SK-N-SH (cell line): ENCODE data around the gene RRH. TPM values are rescaled to one million over a fixed set of nuclear protein-coding genes. Genes with fewer than 3 reads are reported as not detected.

Experiments used
- CTCF ChIA-PET: fragments of 300-600, 350-600 bp; formaldehyde crosslinking; extraction: SDS; loops from one replicate; lab custom pipeline; 2021; lab: Yijun Ruan, JAX
- POLR2A ChIA-PET: fragments of 350-600 bp; sonication (Branson Sonifier 250); formaldehyde crosslinking; extraction: SDS; loops from one replicate; lab custom pipeline; 2020; ENCODE audit warnings: antibody characterized with exemption, inconsistent platforms; lab: Yijun Ruan, JAX
- DNase-seq: peaks from one replicate; pipeline ENCODE4 v3.0.0; 2012
- H2AFZ ChIP-seq: fragments of 200-600 bp; sonication (generic); 2 replicates; pipeline ENCODE4 v1.8.1; 2016; ENCODE audit warnings: antibody characterized with exemption, mild to moderate bottlenecking, low read depth
- H3F3A ChIP-seq: fragments of 200-600 bp; sonication (generic); replicated peaks from 2 replicates; pipeline ENCODE3; 2016; ENCODE audit warnings: antibody characterized with exemption, mild to moderate bottlenecking; ENCODE audit not compliant: insufficient read depth
- H3K27ac ChIP-seq, 2 experiments: fragments of 200-500 bp in 1 of 2; fragments of 200-600 bp in 1 of 2; sonication (Bioruptor generic) in 1 of 2; sonication (generic), shearing (Covaris generic) in 1 of 2; 2 replicates each; pipeline versions ENCODE4 v1.5.1 to v1.6.1; 2014 to 2016; ENCODE audit warnings: low read depth in 2 of 2, inconsistent platforms in 1 of 2, low read length in 1 of 2, mild to moderate bottlenecking in 1 of 2, mixed read lengths in 1 of 2
- H3K27me3 ChIP-seq: fragments of 200-600 bp; sonication (generic), shearing (Covaris generic); 2 replicates; pipeline ENCODE4 v1.6.1; 2016; ENCODE audit warnings: mixed run types; ENCODE audit not compliant: insufficient read depth
- H3K36me3 ChIP-seq, 2 experiments: fragments of 200-500 bp in 1 of 2; fragments of 200-600 bp in 1 of 2; sonication (Bioruptor generic) in 1 of 2; sonication (generic) in 1 of 2; replicated peaks in 1 of 2; 2 replicates each; pipeline versions ENCODE3 to v1.5.1; 2014 to 2016; ENCODE audit warnings: low read length in 1 of 2, mild to moderate bottlenecking in 1 of 2; ENCODE audit not compliant: insufficient read depth in 2 of 2, control insufficient read depth in 1 of 2
- H3K4me1 ChIP-seq, 2 experiments: fragments of 200-500 bp in 1 of 2; fragments of 200-600 bp in 1 of 2; sonication (Bioruptor generic) in 1 of 2; sonication (generic), shearing (Covaris generic) in 1 of 2; 2 replicates each; pipeline versions ENCODE4 v1.5.1 to v1.6.1; 2014 to 2016; ENCODE audit warnings: low read depth in 1 of 2, low read length in 1 of 2, mixed run types in 1 of 2; ENCODE audit not compliant: insufficient read depth in 2 of 2, control insufficient read depth in 1 of 2
- H3K4me2 ChIP-seq: fragments of 200-600 bp; sonication (generic), shearing (Covaris generic); 2 replicates; pipeline ENCODE4 v1.6.1; 2017; ENCODE audit warnings: mixed run types
- H3K4me3 ChIP-seq, 2 experiments: fragments of 200-500 bp in 1 of 2; fragments of 200-600 bp in 1 of 2; sonication (Bioruptor generic) in 1 of 2; sonication (generic), shearing (Covaris generic) in 1 of 2; 2 replicates each; pipeline versions ENCODE4 v1.5.1 to v1.8.1; 2014 to 2016; ENCODE audit warnings: low read depth in 2 of 2, inconsistent platforms in 1 of 2, low read length in 1 of 2, mild to moderate bottlenecking in 1 of 2, mixed read lengths in 1 of 2, moderate library complexity in 1 of 2
- H3K79me2 ChIP-seq: fragments of 200-600 bp; sonication (generic); 2 replicates; pipeline ENCODE4 v1.8.1; 2017; ENCODE audit warnings: mild to moderate bottlenecking; ENCODE audit not compliant: insufficient read depth
- H3K9ac ChIP-seq: fragments of 200-600 bp; sonication (generic); 2 replicates; pipeline ENCODE4 v1.6.1; 2017; ENCODE audit warnings: mixed run types
- H3K9me2 ChIP-seq: fragments of 200-600 bp; sonication (generic); 2 replicates; pipeline ENCODE4 v1.6.1; 2017; ENCODE audit warnings: mixed run types
- H3K9me3 ChIP-seq: fragments of 200-600 bp; sonication (generic); 2 replicates; pipeline ENCODE4 v1.6.1; 2017; ENCODE audit warnings: mixed run types, mild to moderate bottlenecking, moderate library complexity
- H4K20me1 ChIP-seq: fragments of 200-600 bp; sonication (generic); 2 replicates; pipeline ENCODE4 v1.6.1; 2017; ENCODE audit warnings: mild to moderate bottlenecking, mixed run types; ENCODE audit not compliant: insufficient read depth
- CTCF ChIP-seq: fragments of 200-600 bp; sonication (generic); IDR thresholded peaks from 2 replicates; pipeline ENCODE4 v1.6.1; 2017; ENCODE audit warnings: antibody characterized with exemption, mild to moderate bottlenecking, moderate library complexity
- FOXJ3 ChIP-seq: sonication (generic); formaldehyde crosslinking; IDR thresholded peaks from 2 replicates; pipeline ENCODE4 v1.5.1; 2020; ENCODE audit warnings: mild to moderate bottlenecking, missing genetic modification reagents
- GATA2 ChIP-seq: sonication (generic); formaldehyde crosslinking; IDR thresholded peaks from 2 replicates; pipeline ENCODE4 v1.5.0; 2020; ENCODE audit warnings: mild to moderate bottlenecking, missing genetic modification reagents
- JUND ChIP-seq: IDR thresholded peaks from 2 replicates; pipeline ENCODE4 v1.4.0; 2012
- MEF2A ChIP-seq: IDR thresholded peaks from 2 replicates; pipeline ENCODE4 v1.4.0; 2012; ENCODE audit warnings: low read depth, borderline replicate concordance
- NRF1 ChIP-seq: IDR thresholded peaks from 2 replicates; pipeline ENCODE4 v1.6.1; 2012; ENCODE audit warnings: low read depth, mild to moderate bottlenecking, low read length
- PBX3 ChIP-seq: IDR thresholded peaks from 2 replicates; pipeline ENCODE4; 2012
- POLR2AphosphoS5 ChIP-seq: IDR thresholded peaks from 2 replicates; pipeline ENCODE4 v1.6.1; 2012; ENCODE audit warnings: low read depth, low read length
- RCOR1 ChIP-seq: fragments of 150-350 bp; IDR thresholded peaks from 2 replicates; pipeline ENCODE4 v1.6.1; 2017; ENCODE audit warnings: antibody characterized with exemption, low read length
- RXRA ChIP-seq: IDR thresholded peaks from 2 replicates; pipeline ENCODE4 v1.4.0; 2012; ENCODE audit warnings: low read depth, mild to moderate bottlenecking, borderline replicate concordance
- SIN3A ChIP-seq: IDR thresholded peaks from 2 replicates; pipeline ENCODE4 v1.6.1; 2012; ENCODE audit warnings: low read depth, mild to moderate bottlenecking, low read length, moderate library complexity, borderline replicate concordance
- SMC3 ChIP-seq: IDR thresholded peaks from 2 replicates; pipeline ENCODE4 v1.6.1; 2012; ENCODE audit warnings: low read depth, low read length, improper control_type of control experiment
- TAF1 ChIP-seq: IDR thresholded peaks from 2 replicates; pipeline ENCODE4 v1.6.1; 2012; ENCODE audit warnings: low read depth, mild to moderate bottlenecking, low read length, moderate library complexity, borderline replicate concordance
- TEAD4 ChIP-seq: IDR thresholded peaks from 2 replicates; pipeline ENCODE4 v1.4.0; 2012; ENCODE audit warnings: mild to moderate bottlenecking, borderline replicate concordance; ENCODE audit not compliant: insufficient read depth
- USF1 ChIP-seq: IDR thresholded peaks from 2 replicates; pipeline ENCODE4 v1.4.0; 2012; ENCODE audit warnings: low read depth, borderline replicate concordance
- USF2 ChIP-seq: fragments of 150-350 bp; IDR thresholded peaks from 2 replicates; pipeline ENCODE4 v1.6.1; 2017; ENCODE audit warnings: antibody characterized with exemption, low read length, low read depth, borderline replicate concordance
- YY1 ChIP-seq: IDR thresholded peaks from 2 replicates; pipeline ENCODE4 v1.4.0; 2012; ENCODE audit warnings: low read depth, mild to moderate bottlenecking
- WGBS: methylation state at CpG from one replicate; pipeline ENCODE4 v1.1.6; 2017; ENCODE audit warnings: low lambda C conversion rate; 5-methylcytosine and 5-hydroxymethylcytosine counted together
- polyA plus RNA-seq, 3 experiments: library from polyadenylated mRNA; depleted of rRNA; stranded (reverse); fragments of >200 nt; gene quantifications; 2 replicates each; pipeline ENCODE4 v1.2.3, GENCODE V29; 2012

Gene RRH
- polyA plus RNA-seq, 1 of the 3 experiments (the other 2 are of a cell fraction): 0.05 TPM

- no peak for TF ChIP-seq PBX3
These were observed 1.1 kb upstream of the RRH start (continued) for GRCh38 chr4:109826719-109827118.

- H3K4me1 ChIP-seq: no peaks in the 10 kb centered on the region
- H4K20me1 ChIP-seq: no peaks in the 10 kb centered on the region
- no peaks in the 10 kb centered on the region for H3K79me2 ChIP-seq
- H3K9me3 ChIP-seq: no peaks in the 10 kb centered on the region
- no peak for TF ChIP-seq SMC3
- TF ChIP-seq TAF1: no peak
- no peak for TF ChIP-seq CTCF
- TF ChIP-seq RXRA: no peak
- TF ChIP-seq NRF1: no peak
- no peak for TF ChIP-seq JUND
- no peak for TF ChIP-seq SIN3A
- no peak for TF ChIP-seq YY1
- no peak for TF ChIP-seq TEAD4
- no peak for TF ChIP-seq RCOR1
- no peak for TF ChIP-seq PBX3
- no peak for TF ChIP-seq USF1
- no peak for TF ChIP-seq MEF2A
- no peak for TF ChIP-seq USF2
- no peak for TF ChIP-seq POLR2AphosphoS5
- TF ChIP-seq GATA2 (CRISPR knock-in tag): no peak
- no peak for TF ChIP-seq FOXJ3
- TF ChIP-seq, all 33 proteins: peak for 0
- CTCF ChIA-PET: interaction anchor here (0.6 kb wide), 1 partner anchor 43 kb away, joined by 3 read pairs; no protein-coding TSS in a partner anchor
- Histone ChIP-seq H3F3A (no peaks in the 10 kb centered on the region), H3K36me3 (peaks cover 0 to 9% of the 10 kb centered on the region in 2 experiments), H2AFZ (no peak overlapping the region), H3K27me3 (no peaks in the 10 kb centered on the region), H3K4me3 (no peak overlapping the region), H3K9me2 (no peaks in the 10 kb centered on the region), H3K27ac (no peak overlapping the region), H3K4me2 (no peak overlapping the region), H3K9ac (no peak overlapping the region)
- 87% methylated on average over 4 of the region's 4 CpGs for WGBS
- POLR2A ChIA-PET: no interaction called here
- DNase-seq: no peak
These were observed 6.0 kb downstream of the RRH start for GRCh38 chr4:109833756-109834155.
